DMS153 treated with DMSO at 0.1 percent for 48 hours (cell line): ENCODE data around the gene GNAQ.
"Not testable (repeated sequence)": the region's sequence is repeated elsewhere in the genome, so short reads cannot be mapped to it uniquely, and the experiment has no call there.

Experiments used
- DNase-seq: peaks from one replicate; lab custom pipeline; 2025; ENCODE audit not compliant: unreplicated experiment; lab: John Stamatoyannopoulos, UW

The GNAQ gene

GRCh38 chr9:78031444-78031892, at the start of gene GNAQ:
Gene GNAQ (minus strand): TSS chr9:78031811. CDS start chr9:78031235, 576 bp downstream.
- DNase-seq: no peak

- DNase-seq: no peak
Measured at GRCh38 chr9:78074385-78075291, 43.0 kb upstream of the GNAQ start.

GRCh38 chr9:78073722-78074121, 42.1 kb upstream of the GNAQ start:
- no peak for DNase-seq

GRCh38 chr9:78072586-78073199, 41.1 kb upstream of the GNAQ start:
- DNase-seq: no peak

GRCh38 chr9:78070521-78070920, 38.9 kb upstream of the GNAQ start:
- DNase-seq: no peak

GRCh38 chr9:78064075-78064474, 32.5 kb upstream of the GNAQ start:
- DNase-seq: no peak

- no peak for DNase-seq
Measured at GRCh38 chr9:78062710-78063109, 31.1 kb upstream of the GNAQ start.

GRCh38 chr9:78054218-78054617, 22.6 kb upstream of the GNAQ start:
- DNase-seq: not testable (repeated sequence)

GRCh38 chr9:78053627-78054026, 22.0 kb upstream of the GNAQ start:
- no peak for DNase-seq

GRCh38 chr9:78050421-78050820, 18.8 kb upstream of the GNAQ start:
- no peak for DNase-seq

- DNase-seq: no peak
Measured at GRCh38 chr9:78049484-78049883, 17.9 kb upstream of the GNAQ start.

GRCh38 chr9:78047106-78047505, 15.5 kb upstream of the GNAQ start:
- DNase-seq: no peak

GRCh38 chr9:78046112-78046511, 14.5 kb upstream of the GNAQ start:
- no peak for DNase-seq

GRCh38 chr9:78044886-78045285, 13.3 kb upstream of the GNAQ start:
- DNase-seq: no peak

- DNase-seq: no peak
Measured at GRCh38 chr9:78044189-78044588, 12.6 kb upstream of the GNAQ start.

- DNase-seq: no peak
Measured at GRCh38 chr9:78041971-78042370, 10.4 kb upstream of the GNAQ start.

GRCh38 chr9:78040726-78041125, 9.1 kb upstream of the GNAQ start:
- DNase-seq: no peak

GRCh38 chr9:78038620-78039300, 7.1 kb upstream of the GNAQ start:
- DNase-seq: no peak

GRCh38 chr9:78035383-78035993, 3.9 kb upstream of the GNAQ start:
- peak; percentile 58 for DNase-seq

- no peak for DNase-seq
Measured at GRCh38 chr9:78033870-78034269, 2.3 kb upstream of the GNAQ start.

- DNase-seq: no peak
Measured at GRCh38 chr9:78032730-78033457, 1.3 kb upstream of the GNAQ start.
